ENCODE data around the gene TMEM116.
"Not testable (repeated sequence)": the region's sequence is repeated elsewhere in the genome, so short reads cannot be mapped to it uniquely, and the experiment has no call there.

The TMEM116 gene

DNA sequence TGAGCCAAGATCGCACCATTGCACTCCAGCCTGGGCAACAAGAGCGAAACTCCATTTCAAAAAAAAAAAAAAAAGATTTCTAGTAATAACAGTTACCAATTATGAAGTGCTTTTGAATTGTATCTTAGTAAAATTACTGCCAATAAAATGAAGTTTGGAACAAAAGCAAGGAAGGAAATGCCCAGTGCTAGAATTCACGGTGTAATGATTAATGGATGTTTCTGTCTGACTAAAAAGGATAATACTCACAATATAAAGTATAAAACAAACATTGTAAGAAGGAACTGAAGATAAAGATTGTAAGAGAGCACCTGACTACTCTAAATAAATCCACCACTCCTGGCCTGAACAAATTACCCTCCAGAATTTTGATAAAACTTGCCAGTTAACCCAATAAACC is 4.0 kb downstream of the TMEM116 start:
- TF ChIP-seq, protein P1, sequence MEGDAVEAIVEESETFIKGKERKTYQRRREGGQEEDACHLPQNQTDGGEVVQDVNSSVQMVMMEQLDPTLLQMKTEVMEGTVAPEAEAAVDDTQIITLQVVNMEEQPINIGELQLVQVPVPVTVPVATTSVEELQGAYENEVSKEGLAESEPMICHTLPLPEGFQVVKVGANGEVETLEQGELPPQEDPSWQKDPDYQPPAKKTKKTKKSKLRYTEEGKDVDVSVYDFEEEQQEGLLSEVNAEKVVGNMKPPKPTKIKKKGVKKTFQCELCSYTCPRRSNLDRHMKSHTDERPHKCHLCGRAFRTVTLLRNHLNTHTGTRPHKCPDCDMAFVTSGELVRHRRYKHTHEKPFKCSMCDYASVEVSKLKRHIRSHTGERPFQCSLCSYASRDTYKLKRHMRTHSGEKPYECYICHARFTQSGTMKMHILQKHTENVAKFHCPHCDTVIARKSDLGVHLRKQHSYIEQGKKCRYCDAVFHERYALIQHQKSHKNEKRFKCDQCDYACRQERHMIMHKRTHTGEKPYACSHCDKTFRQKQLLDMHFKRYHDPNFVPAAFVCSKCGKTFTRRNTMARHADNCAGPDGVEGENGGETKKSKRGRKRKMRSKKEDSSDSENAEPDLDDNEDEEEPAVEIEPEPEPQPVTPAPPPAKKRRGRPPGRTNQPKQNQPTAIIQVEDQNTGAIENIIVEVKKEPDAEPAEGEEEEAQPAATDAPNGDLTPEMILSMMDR (IDR thresholded peaks at IDR 0.05; ENCODE audit: borderline replicate concordance, insufficient read depth, low read depth, low read length), result no peak
- H3K4me3 ChIP-seq (ENCODE audit: low read depth, low read length), result no peak overlapping the region

DNA sequence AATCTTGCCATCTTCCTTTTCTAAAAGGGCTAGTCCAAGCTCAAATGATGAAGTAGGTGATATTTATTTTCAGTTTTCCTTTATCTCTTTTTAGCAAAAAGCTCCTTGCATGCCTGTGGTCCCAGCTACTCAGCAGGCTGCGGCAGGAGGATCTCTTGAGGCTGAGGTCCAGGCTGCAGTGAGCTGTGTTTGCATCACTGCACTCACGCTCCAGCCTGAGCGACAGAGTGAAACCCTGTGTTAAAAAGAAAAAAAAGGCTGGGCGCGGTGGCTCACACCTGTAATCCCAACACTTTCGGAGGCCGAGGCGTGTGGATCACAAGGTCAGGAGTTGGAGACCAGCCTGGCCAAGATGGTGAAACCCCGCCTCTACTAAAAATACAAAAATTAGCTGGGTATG is 5.0 kb downstream of the TMEM116 start:
- TF ChIP-seq, protein P1 (IDR thresholded peaks at IDR 0.05; ENCODE audit: borderline replicate concordance, insufficient read depth, low read depth, low read length), result no peak
- H3K4me3 ChIP-seq (ENCODE audit: low read depth, low read length), result no peak overlapping the region

DNA sequence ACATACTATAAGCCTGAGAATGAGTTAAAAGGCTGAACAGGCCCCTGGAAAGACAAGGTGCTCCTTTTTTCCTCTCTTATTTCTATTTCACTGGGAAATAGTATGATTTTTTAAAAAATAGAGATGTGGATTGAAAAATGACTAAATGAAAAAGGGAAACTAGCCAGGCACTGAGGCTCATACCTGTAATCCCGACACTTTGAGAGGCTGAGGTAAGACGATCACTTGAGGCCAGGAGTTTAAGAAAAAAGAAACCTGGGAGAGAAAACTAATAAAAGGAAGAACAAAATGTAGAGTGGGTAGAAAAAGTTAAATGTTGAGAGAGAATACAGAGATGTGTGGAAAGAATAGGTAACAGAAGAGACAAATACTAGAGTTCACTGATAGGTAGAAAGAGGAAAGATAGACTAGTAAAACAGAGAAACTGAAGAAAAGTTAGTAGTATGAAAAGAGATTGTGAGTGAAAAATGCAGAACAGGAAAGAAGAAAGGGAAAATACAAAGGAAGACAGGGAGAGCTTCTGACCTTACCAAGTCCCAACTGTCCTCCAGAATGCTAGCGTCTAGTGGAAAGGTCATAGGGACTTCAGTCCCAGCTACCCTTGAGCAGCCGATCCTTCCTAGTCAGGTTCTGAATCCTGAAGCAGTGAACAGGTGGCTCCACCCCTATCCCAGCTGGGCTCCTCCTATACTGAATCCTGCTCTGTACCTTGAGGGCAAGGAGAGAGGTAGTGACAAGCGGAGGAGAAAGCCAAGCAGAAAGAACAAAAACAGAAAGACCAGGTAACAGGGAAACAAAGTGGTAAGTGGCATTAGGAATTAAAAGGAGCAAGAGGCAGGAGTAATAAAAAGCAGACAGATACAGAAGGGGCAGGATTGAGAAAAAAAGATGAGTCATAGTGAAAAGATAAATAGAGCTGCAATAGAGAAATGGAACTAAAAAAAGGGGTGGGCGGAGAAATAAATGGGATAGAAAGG is 7.3 kb downstream of the TMEM116 start:
- TF ChIP-seq, protein P1 (IDR thresholded peaks at IDR 0.05; ENCODE audit: borderline replicate concordance, insufficient read depth, low read depth, low read length), result no peak

DNA sequence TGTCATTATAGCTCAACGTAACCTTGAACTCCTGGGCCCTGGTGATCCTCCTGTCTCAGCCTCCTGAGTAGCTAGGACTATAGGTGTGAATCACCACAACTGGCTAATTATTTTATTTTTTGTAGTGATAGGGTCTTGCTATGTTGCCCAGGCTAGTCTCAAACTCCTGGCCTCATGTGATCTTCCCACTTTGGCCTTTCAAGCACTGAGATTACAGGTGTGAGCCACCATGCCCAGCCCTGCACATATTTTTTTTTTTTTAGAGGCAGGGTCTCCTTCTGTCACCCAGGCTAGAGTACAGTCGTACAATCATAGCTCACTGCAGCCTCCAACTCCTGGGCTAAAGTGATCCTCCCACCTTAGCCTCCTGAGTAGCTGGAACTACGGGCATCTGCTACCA is 8.9 kb downstream of the TMEM116 start:
- H3K4me3 ChIP-seq (ENCODE audit: low read depth, low read length), result no peak overlapping the region
- TF ChIP-seq, protein P1 (IDR thresholded peaks at IDR 0.05; ENCODE audit: borderline replicate concordance, insufficient read depth, low read depth, low read length), result no peak

More for the DNA sequence above, 7.3 kb downstream of the TMEM116 start:
- no peak overlapping the region for H3K4me3 ChIP-seq (ENCODE audit: low read depth, low read length)

DNA sequence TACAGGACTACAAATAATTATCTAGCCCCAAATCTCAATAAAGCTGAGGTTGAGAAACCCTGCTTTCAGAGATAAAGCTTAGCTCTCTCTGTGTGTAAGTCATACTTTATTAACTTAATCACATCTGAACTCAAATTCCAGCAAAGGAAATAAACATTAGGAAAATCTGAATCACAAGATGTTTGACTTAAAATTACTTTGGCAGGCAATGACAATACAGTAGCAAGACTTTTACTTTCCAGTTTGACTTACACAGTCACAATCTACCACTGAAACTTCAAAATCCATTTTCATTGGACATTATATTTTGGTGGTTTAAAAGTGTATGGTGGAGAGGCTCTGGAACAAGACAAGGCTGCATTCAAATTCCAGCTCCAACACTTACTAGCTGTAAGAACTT is 11.4 kb downstream of the TMEM116 start:
- TF ChIP-seq, protein P1 (IDR thresholded peaks at IDR 0.05; ENCODE audit: borderline replicate concordance, insufficient read depth, low read depth, low read length), result no peak
- H3K4me3 ChIP-seq (ENCODE audit: low read depth, low read length), result no peak overlapping the region

DNA sequence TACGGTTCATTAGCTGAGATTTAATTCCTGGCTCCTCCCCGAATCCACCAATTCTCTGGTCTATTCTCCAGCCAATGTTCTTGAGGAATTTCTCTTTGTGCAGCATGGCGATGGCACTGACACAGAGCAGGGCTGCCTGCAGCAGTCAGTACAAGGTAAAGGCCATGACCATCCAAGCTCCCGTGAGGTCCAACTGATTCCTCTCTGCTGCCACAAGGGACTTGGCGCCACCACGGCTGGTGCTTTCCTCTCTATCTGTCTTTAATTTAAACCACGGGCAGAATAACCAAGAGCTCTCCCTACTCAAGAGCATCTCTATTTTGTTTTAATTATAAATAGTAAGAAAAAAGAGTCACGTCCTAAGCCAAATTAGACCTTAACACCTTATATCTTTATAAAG is 12.1 kb downstream of the TMEM116 start:
- H3K4me3 ChIP-seq (ENCODE audit: low read depth, low read length), result no peak overlapping the region
- TF ChIP-seq, protein P1 (IDR thresholded peaks at IDR 0.05; ENCODE audit: borderline replicate concordance, insufficient read depth, low read depth, low read length), result no peak

DNA sequence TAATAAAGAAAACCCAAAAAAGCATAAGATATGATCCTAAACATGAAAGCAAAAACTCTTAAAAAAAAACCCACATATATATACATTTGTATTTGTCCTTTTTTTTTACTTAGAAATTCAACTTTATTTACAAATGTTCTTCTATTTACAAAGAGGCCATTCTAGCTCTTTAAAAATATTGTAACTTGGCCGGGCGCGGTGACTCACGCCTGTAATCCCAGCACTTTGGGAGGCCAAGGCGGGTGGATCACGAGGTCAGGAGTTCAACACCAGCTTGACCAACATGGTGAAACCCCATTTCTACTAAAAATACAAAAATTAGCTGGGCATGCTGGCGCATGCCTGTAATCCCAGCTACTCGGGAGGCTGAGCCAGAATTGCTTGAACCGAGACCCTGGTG is 13.8 kb downstream of the TMEM116 start:
- H3K4me3 ChIP-seq (ENCODE audit: low read depth, low read length), result not testable (repeated sequence)
